K562 (cell line): ENCODE measurements around the gene TBC1D2B. TPM values are rescaled to one million over a fixed set of nuclear protein-coding genes. Genes with fewer than 3 reads are reported as not detected.
A peak's percentile ranks its signal among the peaks of the same experiment; 100 is the strongest.

Experiments used
- ATAC-seq: fragments of 200-7000 bp; cut with Tn5 transposase; 3 replicates; pipeline ENCODE4 v1.9.1; 2020; ENCODE audit warnings: moderate library complexity
- BruUV-seq: library from RNA; stranded (reverse); fragments of 400-500 nt; replicated peaks from 2 replicates; lab custom pipeline; 2021; lab: Mats Ljungman, UMichigan
- CTCF ChIA-PET: fragments of 300-600 bp; formaldehyde crosslinking; extraction: SDS; loops from one replicate; lab custom pipeline; 2021; ENCODE audit warnings: low intra/inter-chr PET ratio; lab: Yijun Ruan, JAX
- POLR2A ChIA-PET: fragments of 300-600, 350-650 bp; sonication (Branson Sonifier 250); formaldehyde crosslinking; extraction: SDS; loops from one replicate; lab custom pipeline; 2021; ENCODE audit warnings: antibody characterized with exemption, inconsistent platforms; lab: Yijun Ruan, JAX
- DNase-seq, 4 experiments: peaks; one replicate each; pipeline versions ENCODE4 v3.0.0 to v3.0.0-alpha.2; 2011 to 2018; ENCODE audit warnings: low spot score in 3 of 4, mixed read lengths in 3 of 4; ENCODE audit errors: extremely low read depth in 1 of 4
- FAIRE-seq: peaks from 2 replicates; lab custom pipeline; 2011; peaks lifted over from hg19 to GRCh38; lab: Jason Lieb, UNC
- H2AFZ ChIP-seq: 2 replicates; pipeline ENCODE4 v1.6.0; 2011; ENCODE audit warnings: low read depth, low read length, control low read depth, inconsistent platforms
- H3K27ac ChIP-seq: fragments of 200-600 bp; 3 replicates; pipeline ENCODE4 v1.8.0; 2011; ENCODE audit warnings: low read depth, mild to moderate bottlenecking, control low read depth, inconsistent platforms, low read length, moderate library complexity, mixed read lengths; ENCODE audit errors: extremely low read depth
- H3K27me3 ChIP-seq, 2 experiments: fragments of 300-600 bp in 1 of 2; 2 replicates in 1 of 2; 3 replicates in 1 of 2; pipeline versions ENCODE4 v1.6.0 to v1.8.0; 2011; ENCODE audit warnings: inconsistent platforms in 2 of 2, low read length in 2 of 2, mild to moderate bottlenecking in 1 of 2, mixed read lengths in 1 of 2, moderate library complexity in 1 of 2; ENCODE audit not compliant: control insufficient read depth in 2 of 2, insufficient read depth in 2 of 2
- H3K36me3 ChIP-seq: fragments of 300-600 bp; 3 replicates; pipeline ENCODE4 v1.8.0; 2011; ENCODE audit warnings: mild to moderate bottlenecking, low read length, inconsistent platforms; ENCODE audit not compliant: control insufficient read depth, insufficient read depth
- H3K4me1 ChIP-seq, 2 experiments: fragments of 200-600 bp in 1 of 2; replicated peaks in 1 of 2; 2 replicates in 1 of 2; 3 replicates in 1 of 2; pipeline versions ENCODE4 v1.5.1 to v1.8.0; 2011; ENCODE audit warnings: inconsistent platforms in 2 of 2, low read length in 2 of 2, mild to moderate bottlenecking in 1 of 2, mixed read lengths in 1 of 2, moderate library complexity in 1 of 2; ENCODE audit not compliant: control insufficient read depth in 2 of 2, insufficient read depth in 2 of 2
- H3K4me2 ChIP-seq: 2 replicates; pipeline ENCODE4 v1.6.1; 2011; ENCODE audit warnings: low read length, control low read depth, inconsistent platforms, mixed read lengths; ENCODE audit not compliant: insufficient read depth
- H3K4me3 ChIP-seq: fragments of 200-600 bp; sonication (generic), shearing (Covaris generic); 2 replicates; pipeline ENCODE4 v1.5.1; 2016; ENCODE audit warnings: control low read depth, inconsistent platforms
- H3K79me2 ChIP-seq: fragments of 200-600 bp; 3 replicates; pipeline ENCODE4 v1.8.0; 2011; ENCODE audit warnings: low read length, inconsistent platforms; ENCODE audit not compliant: control insufficient read depth, insufficient read depth
- H3K9ac ChIP-seq, 2 experiments: 2 replicates each; pipeline versions ENCODE4 v1.6.0 to v1.6.1; 2011; ENCODE audit warnings: low read depth in 2 of 2, low read length in 2 of 2, control low read depth in 1 of 2, inconsistent platforms in 1 of 2, mild to moderate bottlenecking in 1 of 2, mixed read lengths in 1 of 2; ENCODE audit not compliant: insufficient read depth in 1 of 2
- H3K9me1 ChIP-seq: one replicate; pipeline ENCODE4 v1.6.0; 2011; ENCODE audit warnings: inconsistent platforms, mild to moderate bottlenecking, low read length, moderate library complexity; ENCODE audit not compliant: control insufficient read depth, insufficient read depth
- H3K9me3 ChIP-seq: replicated peaks from 2 replicates; pipeline ENCODE4 v1.5.1; 2011; ENCODE audit warnings: low read depth, low read length, inconsistent platforms; ENCODE audit not compliant: control insufficient read depth, insufficient read depth
- H4K20me1 ChIP-seq: replicated peaks from 2 replicates; pipeline ENCODE4 v1.6.1; 2011; ENCODE audit warnings: low read length, inconsistent platforms, mixed read lengths; ENCODE audit not compliant: control insufficient read depth, insufficient read depth
- HLTF ChIP-seq: fragments of 450-650 bp; IDR thresholded peaks from 2 replicates; pipeline ENCODE4 v1.6.1; 2016
- MITF ChIP-seq: IDR thresholded peaks from 2 replicates; pipeline ENCODE4 v1.6.1; 2014; ENCODE audit warnings: antibody characterized with exemption
- RBFOX2 ChIP-seq: fragments of 200-400 bp; formaldehyde crosslinking; IDR thresholded peaks from 2 replicates; pipeline ENCODE4 v1.6.1; 2017; ENCODE audit warnings: low read depth, mild to moderate bottlenecking, low read length, moderate library complexity
- SMARCA5 ChIP-seq: fragments of 450-650 bp; IDR thresholded peaks from 2 replicates; pipeline ENCODE4 v1.6.1; 2016
- ZFP91 ChIP-seq: sonication (generic); formaldehyde crosslinking; IDR thresholded peaks from 2 replicates; pipeline ENCODE4 v1.8.0; 2022; ENCODE audit warnings: mild to moderate bottlenecking, missing genetic modification reagents
- WGBS: fragments of 100-300 bp; shearing (Covaris generic); methylation state at CpG from one replicate; pipeline ENCODE4 v1.1.6; 2016; ENCODE audit warnings: low coverage, mixed read lengths; ENCODE audit not compliant: insufficient coverage; ENCODE audit errors: missing lambda C conversion rate; 5-methylcytosine and 5-hydroxymethylcytosine counted together
- in situ Hi-C: fragments of 300-500 bp; cut with MboI; formaldehyde crosslinking; loops from 4 replicates; pipeline ENCODE4 v1.15.0; 2018; ENCODE audit warnings: inconsistent platforms, mixed read lengths
- intact Hi-C: fragments of 100-400 bp; cut with micrococcal nuclease; formaldehyde crosslinking; loops from 2 replicates; pipeline ENCODE4 v1.14.2; 2022
- polyA plus RNA-seq, 8 experiments: library from polyadenylated mRNA; depleted of rRNA in 4 of 8; stranded (reverse) in 5 of 8; unstranded in 3 of 8; fragments of >200 nt; fragmentation: Nextera tagmentation in 2 of 8; fragmentation: Illumina TruSeq in 1 of 8; extraction: Ambion mirVana in 2 of 8; extraction: Trizol in 1 of 8; gene quantifications; 2 replicates each; pipeline versions ENCODE4 v1.2.1 to v1.2.3, GENCODE V29; 2011 to 2014; ENCODE audit warnings: inconsistent platforms in 1 of 8, missing spikeins in 1 of 8
- total RNA-seq, 7 experiments: library from RNA; depleted of rRNA in 6 of 7; stranded (reverse); fragments of >200 nt in 6 of 7; fragmentation: Illumina TruSeq in 2 of 7; extraction: Trizol in 2 of 7; gene quantifications; 2 replicates each; pipeline versions ENCODE4 v1.2.1 to v1.2.3, GENCODE V29; 2011 to 2021; ENCODE audit warnings: low replicate concordance in 1 of 7

The TBC1D2B gene
- total and polyA plus RNA-seq, 9 of the 15 experiments (the other 6 are each of a cell fraction or from before 2014, with no cell fraction given), result 0.15 to 16.3 (median 8.9) TPM

- in situ Hi-C loops (no loop called here), intact Hi-C loops (no loop called here)
- Histone ChIP-seq H3K36me3 (no peaks in the 10 kb centered on the region), H3K27ac (no peak overlapping the region), H3K9me3 (no peaks in the 10 kb centered on the region), H3K4me2 (no peak overlapping the region), H2AFZ (no peak overlapping the region), H3K9ac (peak overlapping the region in 1 of 2 experiments; percentile 28; a peak in 1 of 4 replicates), H3K27me3 (no peaks in the 10 kb centered on the region), H3K4me1 (peaks cover 14 to 41% of the 10 kb centered on the region in 2 experiments; a peak in 4 of 5 replicates), H3K9me1 (no peaks in the 10 kb centered on the region), H3K79me2 (peaks cover 26% of the 10 kb centered on the region; the same call in 2 of the 3 replicates), H3K4me3 (no peak overlapping the region), H4K20me1 (peaks cover 12% of the 10 kb centered on the region)
- no peak for DNase-seq
- no peak for ATAC-seq
- ChIA-PET CTCF (no interaction called here), POLR2A (interaction anchor here (0.7 to 1.0 kb wide), 3 partner anchors 10 to 14 kb away, joined by 3 to 4 read pairs (median 3); no protein-coding TSS in a partner anchor)
- TF ChIP-seq MITF, result no peak
- no peak for TF ChIP-seq ZFP91
- no peak for TF ChIP-seq RBFOX2
- TF ChIP-seq HLTF, result no peak
- no peak for TF ChIP-seq SMARCA5
- 45% methylated on average over 9 of the region's 9 CpGs for WGBS
- no TSS peak for BruUV-seq
- no peak for FAIRE-seq
These were observed 5.2 kb downstream of the TBC1D2B start for GRCh38 chr15:78072080-78072892.
